ENCODE measurements around the gene KCNQ1. TPM values are rescaled to one million over a fixed set of nuclear protein-coding genes. Genes with fewer than 3 reads are reported as not detected.

KCNQ1 gene
- total RNA-seq, 3 donors from 2014 or later (not counting 1 experiment from before 2014, with no cell fraction given) = 1.9 to 7.8 (median 3.3) TPM

DNA sequence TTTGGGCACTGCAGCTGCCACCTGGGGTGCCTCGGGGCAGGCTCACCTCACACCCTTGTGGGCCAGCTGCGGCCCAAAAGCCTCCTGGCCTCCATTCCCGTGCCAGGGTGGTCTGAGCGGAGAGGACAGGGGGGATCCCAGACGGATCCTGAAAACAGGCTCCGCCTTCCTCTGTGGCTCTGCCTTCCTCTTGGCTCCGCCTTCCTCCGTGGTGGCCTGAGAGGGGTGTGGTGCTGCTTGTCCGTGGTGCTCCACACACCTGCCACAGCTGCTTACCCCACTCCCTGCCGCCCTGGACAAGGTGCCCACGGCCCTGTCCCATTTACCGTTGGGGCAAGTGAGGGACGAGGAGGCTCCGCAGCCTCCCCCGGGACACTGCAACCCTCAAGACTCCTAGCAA lies 278.1 kb downstream of the KCNQ1 start:
- H3K4me3 Mint-ChIP-seq = no peak overlapping the region

DNA sequence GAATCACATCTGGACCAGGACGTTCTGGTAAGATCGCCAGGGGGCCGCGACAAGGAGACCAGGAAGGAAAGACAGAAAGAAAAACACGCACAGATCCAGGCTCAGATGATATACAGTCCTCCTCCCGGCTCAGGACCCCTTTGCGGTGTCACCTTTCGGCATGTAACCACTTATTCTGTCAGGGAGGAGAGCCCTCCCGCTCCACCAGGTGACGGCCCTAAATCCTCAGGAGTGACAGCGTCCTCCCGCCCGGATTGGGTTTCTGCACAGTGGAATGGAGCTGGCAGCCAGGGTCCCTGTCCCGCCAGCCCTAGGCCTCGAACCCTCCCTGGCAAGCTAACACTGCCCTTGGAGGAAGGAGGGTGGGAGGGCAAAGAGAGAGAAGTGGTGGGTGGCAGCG lies 279.3 kb downstream of the KCNQ1 start:
- Mint-ChIP-seq H3K27ac (no peak overlapping the region), H3K9me3 (no peaks in the 10 kb centered on the region), H3K36me3 (no peaks in the 10 kb centered on the region), H3K27me3 (ENCODE audit: low read depth in 2 of 2) (no peaks in the 10 kb centered on the region), H3K4me1 (no peaks in the 10 kb centered on the region), H3K4me3 (no peak overlapping the region)
- Histone ChIP-seq H3K27me3 (ENCODE audit: control insufficient read depth, insufficient read depth, low read length) (no peaks in the 10 kb centered on the region), H3K36me3 (ENCODE audit: control insufficient read depth, insufficient read depth, low read length) (no peaks in the 10 kb centered on the region), H3K27ac (ENCODE audit: low read length) (no peak overlapping the region), H3K9me3 (ENCODE audit: control insufficient read depth, insufficient read depth, low read length) (no peaks in the 10 kb centered on the region), H3K4me3 (ENCODE audit: low read length) (no peak overlapping the region), H3K4me1 (ENCODE audit: control insufficient read depth, insufficient read depth, low read length) (no peaks in the 10 kb centered on the region)
- ATAC-seq (no peak), DNase-seq (no peak)
- intact Hi-C loops (cut with micrococcal nuclease) = no loop called here
- WGBS (ENCODE audit: insufficient coverage) = 93% methylated on average over 16 of the region's 16 CpGs
- TF ChIP-seq, protein P1, sequence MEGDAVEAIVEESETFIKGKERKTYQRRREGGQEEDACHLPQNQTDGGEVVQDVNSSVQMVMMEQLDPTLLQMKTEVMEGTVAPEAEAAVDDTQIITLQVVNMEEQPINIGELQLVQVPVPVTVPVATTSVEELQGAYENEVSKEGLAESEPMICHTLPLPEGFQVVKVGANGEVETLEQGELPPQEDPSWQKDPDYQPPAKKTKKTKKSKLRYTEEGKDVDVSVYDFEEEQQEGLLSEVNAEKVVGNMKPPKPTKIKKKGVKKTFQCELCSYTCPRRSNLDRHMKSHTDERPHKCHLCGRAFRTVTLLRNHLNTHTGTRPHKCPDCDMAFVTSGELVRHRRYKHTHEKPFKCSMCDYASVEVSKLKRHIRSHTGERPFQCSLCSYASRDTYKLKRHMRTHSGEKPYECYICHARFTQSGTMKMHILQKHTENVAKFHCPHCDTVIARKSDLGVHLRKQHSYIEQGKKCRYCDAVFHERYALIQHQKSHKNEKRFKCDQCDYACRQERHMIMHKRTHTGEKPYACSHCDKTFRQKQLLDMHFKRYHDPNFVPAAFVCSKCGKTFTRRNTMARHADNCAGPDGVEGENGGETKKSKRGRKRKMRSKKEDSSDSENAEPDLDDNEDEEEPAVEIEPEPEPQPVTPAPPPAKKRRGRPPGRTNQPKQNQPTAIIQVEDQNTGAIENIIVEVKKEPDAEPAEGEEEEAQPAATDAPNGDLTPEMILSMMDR (IDR thresholded peaks at IDR 0.05) = no peak

More for the DNA sequence above, 278.1 kb downstream of the KCNQ1 start:
- Mint-ChIP-seq H3K36me3 (no peaks in the 10 kb centered on the region), H3K9me3 (no peaks in the 10 kb centered on the region), H3K27ac (no peak overlapping the region), H3K27me3 (ENCODE audit: low read depth in 2 of 2) (no peaks in the 10 kb centered on the region), H3K4me1 (no peaks in the 10 kb centered on the region)
- Histone ChIP-seq H3K4me1 (ENCODE audit: control insufficient read depth, insufficient read depth, low read length) (no peaks in the 10 kb centered on the region), H3K27ac (ENCODE audit: low read length) (no peak overlapping the region), H3K36me3 (ENCODE audit: control insufficient read depth, insufficient read depth, low read length) (no peaks in the 10 kb centered on the region), H3K9me3 (ENCODE audit: control insufficient read depth, insufficient read depth, low read length) (no peaks in the 10 kb centered on the region), H3K4me3 (ENCODE audit: low read length) (no peak overlapping the region), H3K27me3 (ENCODE audit: control insufficient read depth, insufficient read depth, low read length) (no peaks in the 10 kb centered on the region)
- DNase-seq (no peak), ATAC-seq (no peak)
- TF ChIP-seq, protein P1 (IDR thresholded peaks at IDR 0.05) = no peak
- WGBS (ENCODE audit: insufficient coverage) = 88% methylated on average over 15 of the region's 15 CpGs
- intact Hi-C loops (cut with micrococcal nuclease) = no loop called here

DNA sequence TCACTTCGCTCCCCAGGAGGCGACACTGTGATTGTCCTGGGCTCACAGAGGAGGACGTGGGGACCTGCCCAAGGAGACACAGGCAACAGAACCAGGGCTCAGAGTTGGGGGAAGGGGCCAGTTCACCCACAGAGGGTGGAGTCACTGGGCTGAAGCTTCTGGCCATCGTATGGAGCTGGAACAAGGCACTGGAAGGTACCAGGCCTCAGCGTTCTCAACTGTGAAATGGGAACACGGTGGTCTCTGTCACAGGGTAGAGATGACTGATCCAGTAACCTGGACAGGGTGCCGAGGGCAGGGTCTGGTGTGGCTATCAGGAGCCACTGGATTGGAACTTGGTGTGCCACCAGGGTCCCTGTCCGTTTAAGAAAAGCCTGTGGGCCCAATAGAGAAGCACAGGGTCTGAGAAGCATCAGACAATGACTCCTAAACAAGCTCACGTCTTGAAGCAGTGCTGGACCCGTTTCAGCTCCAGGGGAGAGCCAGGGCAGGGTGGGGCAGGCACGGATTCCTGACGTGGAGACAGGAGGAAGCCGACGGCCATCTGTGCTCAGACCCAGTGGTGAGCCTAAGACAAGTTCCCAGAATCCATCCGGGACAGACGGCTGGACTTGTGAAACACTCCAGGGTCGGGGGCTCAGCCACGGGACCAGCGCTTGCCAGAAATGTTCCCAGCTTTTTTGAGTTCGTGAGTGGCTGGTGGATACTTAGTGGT lies 280.0 kb downstream of the KCNQ1 start:
- Mint-ChIP-seq H3K4me3 (no peak overlapping the region), H3K4me1 (no peaks in the 10 kb centered on the region), H3K27me3 (ENCODE audit: low read depth in 2 of 2) (no peaks in the 10 kb centered on the region), H3K36me3 (no peaks in the 10 kb centered on the region), H3K9me3 (no peaks in the 10 kb centered on the region), H3K27ac (no peak overlapping the region)
- Histone ChIP-seq H3K27me3 (ENCODE audit: control insufficient read depth, insufficient read depth, low read length) (no peaks in the 10 kb centered on the region), H3K27ac (ENCODE audit: low read length) (no peak overlapping the region), H3K9me3 (ENCODE audit: control insufficient read depth, insufficient read depth, low read length) (no peaks in the 10 kb centered on the region), H3K4me3 (ENCODE audit: low read length) (no peak overlapping the region), H3K36me3 (ENCODE audit: control insufficient read depth, insufficient read depth, low read length) (no peaks in the 10 kb centered on the region), H3K4me1 (ENCODE audit: control insufficient read depth, insufficient read depth, low read length) (no peaks in the 10 kb centered on the region)
- no peak for DNase-seq
- ATAC-seq = no peak
- WGBS (ENCODE audit: insufficient coverage) = 85% methylated on average over 20 of the region's 20 CpGs
- TF ChIP-seq, protein P1 (IDR thresholded peaks at IDR 0.05) = no peak
- intact Hi-C loops (cut with micrococcal nuclease) = no loop called here
